COLO668 (cell line): ENCODE data around the gene FGF14.

Experiments
- DNase-seq: peaks from one replicate; lab custom pipeline; 2025; ENCODE audit not compliant: unreplicated experiment; lab: John Stamatoyannopoulos, UW

Gene FGF14

GRCh38 chr13:102198418-102199311 is 203.2 kb downstream of the FGF14 start:
- no peak for DNase-seq

- DNase-seq, result peak; percentile 26
Measured at GRCh38 chr13:102197193-102197592, 204.7 kb downstream of the FGF14 start.

DNA sequence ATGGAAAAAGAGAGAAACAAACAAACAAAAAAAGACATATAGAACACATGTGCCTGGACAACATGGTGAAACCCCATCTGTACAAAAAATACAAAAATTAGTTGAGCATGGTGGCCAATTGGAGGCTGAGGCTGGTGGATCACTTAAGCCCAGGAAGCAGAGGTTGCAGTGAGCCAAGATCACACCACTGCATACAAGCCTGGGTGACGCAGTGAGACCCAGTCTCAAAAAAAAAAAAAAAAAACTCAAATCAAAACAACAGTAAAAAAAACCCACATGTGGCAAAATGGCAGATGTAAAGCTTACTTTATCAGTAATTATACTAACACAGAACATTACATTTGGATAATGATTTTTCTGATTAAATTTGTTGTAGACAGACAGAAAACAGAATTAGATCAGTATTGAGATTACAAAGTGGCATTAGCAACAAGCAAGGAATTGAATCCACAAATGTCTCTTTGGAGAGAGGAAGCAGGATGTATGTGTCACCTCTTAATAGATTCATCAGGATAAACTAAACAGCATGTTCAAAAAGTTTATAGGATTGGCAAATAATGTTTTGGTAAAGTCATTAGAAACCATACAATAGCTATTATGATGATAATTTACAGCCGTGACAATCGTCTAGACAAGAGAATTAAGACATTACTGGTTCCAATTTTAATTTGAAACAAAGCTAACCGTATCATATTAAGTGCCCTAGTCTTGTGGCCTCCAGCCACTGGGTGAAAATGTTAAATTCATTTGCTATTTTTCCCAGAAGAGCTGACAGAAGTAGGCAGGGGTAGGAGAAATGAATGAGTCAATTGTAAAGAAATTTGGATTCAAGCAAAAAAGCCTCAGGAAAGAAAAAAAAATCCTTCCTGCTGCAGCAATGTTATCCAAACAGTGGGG is 206.0 kb downstream of the FGF14 start:
- DNase-seq, result no peak

GRCh38 chr13:102192858-102193257 is 209.0 kb downstream of the FGF14 start:
- no peak for DNase-seq

- DNase-seq, result peak; percentile 40
Measured at GRCh38 chr13:102191951-102192502, 209.8 kb downstream of the FGF14 start.

DNA sequence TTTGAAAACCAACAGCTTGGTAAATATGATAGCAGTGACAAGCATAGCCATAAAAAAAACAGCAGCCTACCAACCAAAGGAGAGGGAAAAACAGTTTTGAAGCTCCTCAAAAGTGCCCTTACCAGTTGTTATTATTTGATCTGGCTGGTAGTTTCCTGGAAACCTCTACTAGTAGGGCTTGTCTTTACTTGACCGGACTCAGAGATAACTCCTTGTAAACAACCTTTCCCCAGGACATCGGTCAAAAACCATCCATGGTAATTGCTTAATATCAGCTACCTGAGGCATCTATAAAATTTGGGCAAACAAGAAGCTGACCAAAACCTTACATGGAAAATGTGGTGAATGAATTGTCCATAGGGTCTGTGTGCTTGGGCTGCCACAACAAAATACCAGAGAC is 210.9 kb downstream of the FGF14 start:
- no peak for DNase-seq

DNA sequence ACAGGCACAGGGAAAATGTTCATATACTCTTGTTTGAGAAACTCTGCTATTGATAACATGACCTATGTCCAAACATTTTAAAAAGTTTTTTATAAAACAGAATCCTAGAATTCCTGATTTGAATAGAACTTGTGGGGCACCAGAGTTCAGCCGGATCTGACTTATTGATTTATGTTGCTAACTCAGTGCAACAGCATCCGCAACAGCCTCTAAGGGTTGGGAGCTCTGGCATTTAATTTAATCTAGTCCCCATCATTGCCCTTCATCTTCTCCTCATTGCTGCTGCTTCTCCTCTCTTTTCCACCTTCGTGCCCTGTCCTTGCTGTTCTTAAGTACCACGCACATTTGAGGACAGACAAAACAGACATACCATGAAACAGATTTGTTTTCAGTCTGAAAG is 214.5 kb downstream of the FGF14 start:
- DNase-seq, result no peak

GRCh38 chr13:102185375-102185984 is 216.4 kb downstream of the FGF14 start:
- DNase-seq, result no peak

DNA sequence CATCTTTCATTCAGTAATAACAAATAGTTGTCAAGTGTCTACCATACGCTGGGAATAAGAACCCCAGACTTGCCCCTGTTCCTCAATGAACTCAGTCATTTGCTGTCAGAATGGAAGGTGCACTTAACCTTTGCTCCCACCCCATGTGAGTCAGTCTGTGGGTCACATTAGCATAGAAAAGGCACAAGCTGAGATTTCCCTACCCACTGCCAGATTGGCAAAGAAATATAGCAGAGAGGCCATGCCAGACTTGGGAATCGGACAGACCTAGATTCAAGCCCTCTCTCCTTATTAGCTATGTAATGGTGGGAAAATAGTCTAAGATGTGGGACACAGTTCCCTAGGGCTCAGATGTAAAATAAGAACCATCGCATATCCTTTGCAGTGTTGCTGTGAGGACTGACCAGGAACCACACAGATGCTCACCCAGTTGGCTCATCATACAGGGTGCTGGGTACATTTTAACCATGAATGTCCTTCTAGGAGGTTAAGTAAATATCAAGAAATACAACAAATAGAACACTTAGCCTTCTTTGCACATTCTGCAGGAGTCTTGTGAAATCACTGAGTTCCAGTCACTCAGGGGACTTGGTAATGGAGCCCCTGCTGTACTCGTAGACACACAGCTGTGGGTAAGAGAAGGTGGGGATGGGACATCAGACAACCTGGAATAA is 218.2 kb downstream of the FGF14 start:
- DNase-seq, result no peak

- DNase-seq, result no peak
Measured at GRCh38 chr13:102182170-102182569, 219.7 kb downstream of the FGF14 start.

GRCh38 chr13:102177431-102177830 is 224.4 kb downstream of the FGF14 start:
- no peak for DNase-seq

GRCh38 chr13:102176846-102177245 is 225.0 kb downstream of the FGF14 start:
- no peak for DNase-seq

DNA sequence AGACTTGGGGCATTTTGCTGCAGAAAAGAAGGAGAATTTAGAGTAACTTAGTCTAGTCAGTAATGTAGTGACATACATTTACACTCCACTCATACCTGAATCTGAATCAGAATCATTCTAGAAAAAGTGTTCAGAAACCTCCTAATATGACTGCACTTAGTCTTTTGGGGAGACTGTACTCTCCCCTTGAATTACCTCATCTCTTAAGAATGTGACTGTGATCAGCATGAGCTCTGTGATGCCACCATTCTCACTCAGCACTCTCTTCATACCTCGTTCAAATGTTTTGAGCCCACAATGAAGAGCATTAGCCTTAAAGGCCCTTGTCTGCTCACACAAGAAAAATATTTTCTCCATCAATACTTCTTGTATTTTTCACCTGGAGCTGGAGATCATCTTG is 229.4 kb downstream of the FGF14 start:
- no peak for DNase-seq

DNA sequence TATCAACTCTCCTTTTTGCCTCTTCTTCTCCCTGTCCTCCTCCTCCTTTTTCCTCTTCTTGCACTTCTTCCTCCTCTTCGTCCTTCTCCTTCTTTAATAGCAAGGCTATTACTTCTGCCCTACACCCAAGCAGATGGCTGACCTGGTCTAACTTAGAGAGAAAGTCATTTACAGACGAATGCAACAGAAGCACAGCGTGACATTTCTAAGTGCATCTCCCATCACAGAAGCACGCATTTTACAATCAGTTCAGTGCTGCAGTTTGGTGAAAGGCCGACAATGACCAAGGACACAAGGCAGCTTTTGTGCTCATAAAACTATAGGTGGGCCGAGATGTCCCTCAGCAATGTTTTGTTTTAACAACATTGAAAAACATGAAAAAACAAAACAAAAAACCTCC is 231.5 kb downstream of the FGF14 start:
- DNase-seq, result no peak

- DNase-seq, result no peak
Measured at GRCh38 chr13:102169471-102170015, 232.3 kb downstream of the FGF14 start.

DNA sequence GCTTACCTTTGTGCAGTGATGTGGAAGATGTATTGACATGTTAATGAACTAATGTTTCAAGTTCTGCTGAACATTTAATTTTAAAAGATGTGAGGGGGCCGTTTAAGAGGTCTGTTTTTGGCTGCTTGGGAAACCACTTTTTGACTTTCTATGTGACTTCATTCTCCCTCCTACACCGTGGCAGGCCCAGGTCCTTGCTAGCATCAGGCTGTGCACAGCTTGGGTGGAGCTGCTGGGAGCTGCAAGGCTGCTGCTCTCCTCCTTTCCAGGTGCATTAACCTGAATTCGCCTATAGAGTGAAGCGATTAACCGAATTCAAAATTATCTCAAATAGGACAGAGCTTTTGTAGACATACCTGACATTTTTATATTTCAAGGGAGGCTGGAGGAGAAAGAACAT is 249.1 kb downstream of the FGF14 start:
- DNase-seq, result no peak

GRCh38 chr13:102147353-102147752 is 254.5 kb downstream of the FGF14 start:
- DNase-seq, result no peak

DNA sequence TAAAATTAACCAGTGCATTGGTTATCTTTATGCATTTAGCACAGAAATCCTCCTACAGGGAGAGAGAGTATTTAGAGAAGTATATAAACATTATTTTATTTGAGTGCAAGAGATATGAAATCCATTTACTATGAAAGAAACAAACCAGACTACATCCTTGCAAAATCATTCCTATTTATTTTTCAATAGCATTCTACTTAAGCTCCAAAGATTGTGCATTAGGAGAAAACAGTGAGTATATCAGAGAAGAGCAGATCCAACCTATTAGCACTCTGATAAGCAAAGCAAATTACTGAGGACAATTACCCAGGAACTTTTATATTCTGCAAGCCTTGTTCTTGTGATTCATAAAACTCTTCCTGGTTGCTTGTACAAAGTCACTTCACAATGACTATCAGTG is 256.1 kb downstream of the FGF14 start:
- no peak for DNase-seq

GRCh38 chr13:102142473-102142826 is 259.4 kb downstream of the FGF14 start:
- no peak for DNase-seq

DNA sequence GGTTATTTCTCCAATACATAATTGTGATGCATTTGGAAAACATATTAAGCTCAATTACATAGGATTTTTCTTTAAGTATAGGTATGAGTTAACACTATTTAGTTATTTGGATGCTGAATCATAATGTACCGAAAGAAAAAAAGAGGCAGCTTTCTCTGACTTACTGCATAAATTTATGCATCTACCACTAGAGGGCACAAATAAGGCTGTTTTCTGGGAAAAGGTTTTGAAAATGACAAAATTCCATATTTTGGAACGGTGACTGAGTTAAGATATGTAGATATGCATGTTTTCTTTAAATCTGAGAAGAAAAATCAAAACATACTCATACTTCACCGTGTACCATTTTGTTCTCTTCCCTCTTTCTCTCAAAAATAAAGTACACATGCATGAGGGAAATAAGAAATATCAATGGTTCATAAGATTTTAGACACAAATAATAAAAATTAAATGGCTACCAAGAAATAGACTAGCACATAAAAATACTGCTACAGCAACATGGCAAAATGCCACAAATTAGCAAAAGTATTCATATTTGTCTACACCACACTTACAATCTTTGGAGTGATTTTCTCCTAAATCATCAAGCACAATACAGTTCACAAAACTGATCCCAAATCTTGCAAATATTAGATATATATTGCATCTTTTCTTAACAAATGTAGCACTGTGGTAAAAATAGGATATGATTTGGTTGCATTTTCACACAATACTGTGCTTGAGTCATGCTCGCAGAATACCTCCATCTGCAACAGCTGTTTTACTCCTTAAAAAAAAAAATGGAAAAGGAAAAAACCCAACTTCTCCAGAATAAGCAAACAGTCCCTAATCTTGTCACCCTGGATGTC is 260.0 kb downstream of the FGF14 start:
- no peak for DNase-seq
